ENCODE results near the gene MTG2.

The MTG2 gene

GRCh38 chr20:62220666-62221568 lies 38.1 kb downstream of the MTG2 start (continued):
- no peak for TF ChIP-seq PRDM10 (tag by site-specific recombination; IDR thresholded peaks at IDR 0.05)
- TF ChIP-seq ZNF747 (tag by site-specific recombination; IDR thresholded peaks at IDR 0.05) = no peak
- TF ChIP-seq ZNF354C (tag by site-specific recombination; IDR thresholded peaks at IDR 0.05; ENCODE audit: borderline replicate concordance, low read depth) = no peak
- no peak for TF ChIP-seq ZNF660 (tag by site-specific recombination; IDR thresholded peaks at IDR 0.05)
- no peak for TF ChIP-seq ZNF341 (tag by site-specific recombination; IDR thresholded peaks at IDR 0.05; ENCODE audit: low read depth)
- no peak for TF ChIP-seq ZNF548 (tag by site-specific recombination; IDR thresholded peaks at IDR 0.05)
- no peak for TF ChIP-seq ZNF202 (tag by site-specific recombination; IDR thresholded peaks at IDR 0.05; ENCODE audit: borderline replicate concordance)
- no peak for TF ChIP-seq SP3 (tag by site-specific recombination; IDR thresholded peaks at IDR 0.05)
- TF ChIP-seq HOXD13 (CRISPR knock-in tag; IDR thresholded peaks at IDR 0.05; ENCODE audit: borderline replicate concordance) = no peak
- TF ChIP-seq ZNF324 (tag by site-specific recombination; IDR thresholded peaks at IDR 0.05) = no peak
- TF ChIP-seq KLF10 (tag by site-specific recombination; IDR thresholded peaks at IDR 0.05) = no peak
- TF ChIP-seq ZNF140 (tag by site-specific recombination; IDR thresholded peaks at IDR 0.05) = no peak
- TF ChIP-seq, protein P1, sequence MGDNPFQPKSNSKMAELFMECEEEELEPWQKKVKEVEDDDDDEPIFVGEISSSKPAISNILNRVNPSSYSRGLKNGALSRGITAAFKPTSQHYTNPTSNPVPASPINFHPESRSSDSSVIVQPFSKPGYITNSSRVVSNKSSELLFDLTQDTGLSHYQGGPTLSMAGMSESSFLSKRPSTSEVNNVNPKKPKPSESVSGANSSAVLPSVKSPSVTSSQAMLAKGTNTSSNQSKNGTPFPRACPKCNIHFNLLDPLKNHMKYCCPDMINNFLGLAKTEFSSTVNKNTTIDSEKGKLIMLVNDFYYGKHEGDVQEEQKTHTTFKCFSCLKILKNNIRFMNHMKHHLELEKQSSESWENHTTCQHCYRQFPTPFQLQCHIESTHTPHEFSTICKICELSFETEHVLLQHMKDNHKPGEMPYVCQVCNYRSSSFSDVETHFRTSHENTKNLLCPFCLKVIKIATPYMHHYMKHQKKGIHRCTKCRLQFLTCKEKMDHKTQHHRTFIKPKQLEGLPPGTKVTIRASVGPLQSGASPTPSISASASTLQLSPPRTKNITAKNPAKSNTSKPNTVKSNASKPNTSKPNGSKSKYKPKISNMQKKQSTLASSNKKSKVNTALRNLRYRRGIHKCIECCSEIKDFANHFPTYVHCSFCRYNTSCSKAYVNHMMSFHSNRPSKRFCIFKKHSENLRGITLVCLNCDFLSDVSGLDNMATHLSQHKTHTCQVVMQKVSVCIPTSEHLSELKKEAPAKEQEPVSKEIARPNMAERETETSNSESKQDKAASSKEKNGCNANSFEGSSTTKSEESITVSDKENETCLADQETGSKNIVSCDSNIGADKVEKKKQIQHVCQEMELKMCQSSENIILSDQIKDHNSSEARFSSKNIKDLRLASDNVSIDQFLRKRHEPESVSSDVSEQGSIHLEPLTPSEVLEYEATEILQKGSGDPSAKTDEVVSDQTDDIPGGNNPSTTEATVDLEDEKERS (tag by site-specific recombination; IDR thresholded peaks at IDR 0.05) = no peak
- TF ChIP-seq ZNF664 (tag by site-specific recombination; IDR thresholded peaks at IDR 0.05) = no peak
- TF ChIP-seq ZEB2 (tag by site-specific recombination; IDR thresholded peaks at IDR 0.05) = no peak
- TF ChIP-seq, protein P2, sequence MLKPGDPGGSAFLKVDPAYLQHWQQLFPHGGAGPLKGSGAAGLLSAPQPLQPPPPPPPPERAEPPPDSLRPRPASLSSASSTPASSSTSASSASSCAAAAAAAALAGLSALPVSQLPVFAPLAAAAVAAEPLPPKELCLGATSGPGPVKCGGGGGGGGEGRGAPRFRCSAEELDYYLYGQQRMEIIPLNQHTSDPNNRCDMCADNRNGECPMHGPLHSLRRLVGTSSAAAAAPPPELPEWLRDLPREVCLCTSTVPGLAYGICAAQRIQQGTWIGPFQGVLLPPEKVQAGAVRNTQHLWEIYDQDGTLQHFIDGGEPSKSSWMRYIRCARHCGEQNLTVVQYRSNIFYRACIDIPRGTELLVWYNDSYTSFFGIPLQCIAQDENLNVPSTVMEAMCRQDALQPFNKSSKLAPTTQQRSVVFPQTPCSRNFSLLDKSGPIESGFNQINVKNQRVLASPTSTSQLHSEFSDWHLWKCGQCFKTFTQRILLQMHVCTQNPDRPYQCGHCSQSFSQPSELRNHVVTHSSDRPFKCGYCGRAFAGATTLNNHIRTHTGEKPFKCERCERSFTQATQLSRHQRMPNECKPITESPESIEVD (tag by site-specific recombination; IDR thresholded peaks at IDR 0.05) = no peak
- peak; percentile 100 for TF ChIP-seq ZNF335 (tag by site-specific recombination; conservative IDR thresholded peaks at IDR 0.05)
- no peak for TF ChIP-seq KLF7 (tag by site-specific recombination; IDR thresholded peaks at IDR 0.05; ENCODE audit: borderline replicate concordance)
